GM12878 (cell line): ENCODE measurements around the gene CEP89. TPM values are rescaled to one million over a fixed set of nuclear protein-coding genes. Genes with fewer than 3 reads are reported as not detected.

Experiments
- ATAC-seq: fragments of 200-7000 bp; cut with Tn5 transposase; 3 replicates; pipeline ENCODE4 v1.9.1; 2020; ENCODE audit warnings: mild to moderate bottlenecking, moderate library complexity
- BruUV-seq: library from RNA; stranded (reverse); fragments of 400-500 nt; replicated peaks from 2 replicates; lab custom pipeline; 2021; lab: Mats Ljungman, UMichigan
- CTCF ChIA-PET: fragments of 300-600 bp; sonication (Branson Sonifier 250); formaldehyde crosslinking; extraction: SDS; loops from one replicate; lab custom pipeline; 2021; ENCODE audit warnings: inconsistent platforms; lab: Yijun Ruan, JAX
- POLR2A ChIA-PET: fragments of 350-600 bp; formaldehyde crosslinking; extraction: SDS; loops from one replicate; lab custom pipeline; 2021; ENCODE audit warnings: inconsistent platforms; lab: Charles Lee
- RAD21 ChIA-PET: fragments of 300-600 bp; sonication (Branson Sonifier 250); formaldehyde crosslinking; loops from one replicate; lab custom pipeline; 2023; ENCODE audit warnings: antibody characterized with exemption; ENCODE audit not compliant: unreplicated experiment; lab: Charles Lee
- SMC1A ChIA-PET: fragments of 300-600 bp; sonication (Branson Sonifier 250); formaldehyde crosslinking; loops from one replicate; lab custom pipeline; 2023; ENCODE audit not compliant: unreplicated experiment, uncharacterized antibody; lab: Charles Lee
- DNase-seq: peaks from one replicate; pipeline ENCODE4 v3.0.0-alpha.2; 2011; ENCODE audit warnings: low read depth, low spot score
- FAIRE-seq: peaks from 3 replicates; lab custom pipeline; 2011; peaks lifted over from hg19 to GRCh38; lab: Jason Lieb, UNC
- H2AFZ ChIP-seq: 2 replicates; pipeline ENCODE4 v1.6.0; 2011; ENCODE audit warnings: low read depth, low read length, control low read depth; ENCODE audit not compliant: control insufficient read depth
- H3K27ac ChIP-seq: 2 replicates; pipeline ENCODE4 v1.5.1; 2011; ENCODE audit warnings: control low read depth; ENCODE audit not compliant: control insufficient read depth, insufficient read depth
- H3K27me3 ChIP-seq, 2 experiments: replicated peaks in 1 of 2; 2 replicates each; pipeline versions ENCODE4 v1.6.0 to v1.6.1; 2011; ENCODE audit warnings: low read length in 1 of 2; ENCODE audit not compliant: control insufficient read depth in 2 of 2, insufficient read depth in 2 of 2
- H3K36me3 ChIP-seq, 2 experiments: 2 replicates each; pipeline ENCODE4 v1.5.1; 2011; ENCODE audit warnings: low read length in 1 of 2; ENCODE audit not compliant: control insufficient read depth in 2 of 2, insufficient read depth in 2 of 2
- H3K4me1 ChIP-seq: 2 replicates; pipeline ENCODE4 v1.6.1; 2011; ENCODE audit warnings: mild to moderate bottlenecking, low read length, moderate library complexity, mixed read lengths; ENCODE audit not compliant: control insufficient read depth, insufficient read depth
- H3K4me2 ChIP-seq: 2 replicates; pipeline ENCODE4 v1.6.0; 2011; ENCODE audit warnings: control low read depth; ENCODE audit not compliant: control insufficient read depth, insufficient read depth
- H3K4me3 ChIP-seq: fragments of 200-600 bp; sonication (generic); 2 replicates; pipeline ENCODE4 v1.5.1; 2016
- H3K79me2 ChIP-seq: 2 replicates; pipeline ENCODE4 v1.6.0; 2011; ENCODE audit warnings: low read length; ENCODE audit not compliant: control insufficient read depth, insufficient read depth
- H3K9ac ChIP-seq: 2 replicates; pipeline ENCODE4 v1.8.0; 2011; ENCODE audit warnings: low read length, control low read depth, mixed read lengths; ENCODE audit not compliant: control insufficient read depth, insufficient read depth
- H3K9me3 ChIP-seq: replicated peaks from 3 replicates; pipeline ENCODE4 v1.5.1; 2011; ENCODE audit warnings: mild to moderate bottlenecking, low read length; ENCODE audit not compliant: control insufficient read depth, insufficient read depth
- H4K20me1 ChIP-seq: 2 replicates; pipeline ENCODE4 v1.6.0; 2011; ENCODE audit not compliant: control insufficient read depth, insufficient read depth
- ATF3 ChIP-seq: IDR thresholded peaks from 2 replicates; pipeline ENCODE4 v1.6.1; 2011; ENCODE audit warnings: low read depth, mild to moderate bottlenecking, low read length, moderate library complexity, borderline replicate concordance; ENCODE audit errors: extremely low read depth
- BACH1 ChIP-seq: fragments of 450-650 bp; IDR thresholded peaks from 2 replicates; pipeline ENCODE4 v1.6.1; 2017; ENCODE audit warnings: mild to moderate bottlenecking, borderline replicate concordance
- CREM ChIP-seq: IDR thresholded peaks from 2 replicates; pipeline ENCODE4 v1.6.1; 2014; ENCODE audit warnings: antibody characterized with exemption, low read depth
- IKZF2 ChIP-seq, 2 experiments: fragments of 450-650 bp; IDR thresholded peaks; 2 replicates each; pipeline ENCODE4 v1.6.1; 2017; ENCODE audit warnings: mild to moderate bottlenecking in 2 of 2, moderate library complexity in 2 of 2
- MEF2B ChIP-seq: fragments of 450-650 bp; IDR thresholded peaks from 2 replicates; pipeline ENCODE4 v1.6.1; 2018; ENCODE audit warnings: mild to moderate bottlenecking, moderate library complexity; ENCODE audit not compliant: partially characterized antibody, poor library complexity, severe bottlenecking
- MTA2 ChIP-seq: fragments of 450-650 bp; IDR thresholded peaks from 2 replicates; pipeline ENCODE4 v1.6.1; 2016; ENCODE audit warnings: low read depth, mild to moderate bottlenecking, moderate library complexity
- NFYA ChIP-seq: IDR thresholded peaks from 2 replicates; pipeline ENCODE4 v1.6.1; 2011; ENCODE audit warnings: low read depth, mild to moderate bottlenecking, low read length, improper control_type of control experiment, borderline replicate concordance
- PAX5 ChIP-seq: IDR thresholded peaks from 2 replicates; pipeline ENCODE4 v1.6.1; 2011; ENCODE audit warnings: low read depth, low read length, borderline replicate concordance
- PBX3 ChIP-seq: IDR thresholded peaks from 2 replicates; pipeline ENCODE4 v1.6.1; 2011; ENCODE audit warnings: mild to moderate bottlenecking, low read depth, low read length, moderate library complexity; ENCODE audit not compliant: insufficient replicate concordance
- PKNOX1 ChIP-seq: fragments of 450-650 bp; IDR thresholded peaks from 2 replicates; pipeline ENCODE4 v1.6.1; 2016; ENCODE audit warnings: mild to moderate bottlenecking
- POLR2A ChIP-seq: IDR thresholded peaks from 2 replicates; pipeline ENCODE4 v1.6.1; 2011; ENCODE audit warnings: low read depth, mild to moderate bottlenecking, low read length
- PRDM15 ChIP-seq: fragments of 450-650 bp; formaldehyde crosslinking; IDR thresholded peaks from 2 replicates; pipeline ENCODE4 v1.4.0; 2020; ENCODE audit warnings: mild to moderate bottlenecking, moderate library complexity
- ZNF622 ChIP-seq: fragments of 450-650 bp; IDR thresholded peaks from 2 replicates; pipeline ENCODE4 v1.6.1; 2017; ENCODE audit warnings: mild to moderate bottlenecking, inconsistent platforms
- ZZZ3 ChIP-seq: IDR thresholded peaks from 2 replicates; pipeline ENCODE4 v1.6.1; 2011; ENCODE audit warnings: low read depth; ENCODE audit not compliant: control insufficient read depth, insufficient read length
- WGBS: methylation state at CpG from one replicate; pipeline ENCODE4 v1.1.6; 2016; ENCODE audit warnings: low lambda C conversion rate; ENCODE audit not compliant: insufficient replicate concordance, insufficient coverage; ENCODE audit errors: missing lambda C conversion rate; 5-methylcytosine and 5-hydroxymethylcytosine counted together
- in situ Hi-C: fragments of 300-500 bp; cut with MboI; formaldehyde crosslinking; loops from 9 replicates; pipeline ENCODE4 v1.14.3; 2018; ENCODE audit warnings: mixed read lengths
- intact Hi-C: fragments of 100-400 bp; cut with micrococcal nuclease; formaldehyde crosslinking; loops from one replicate; pipeline ENCODE4 v1.14.2; 2022; ENCODE audit not compliant: unreplicated experiment
- polyA plus RNA-seq, 11 experiments: library from polyadenylated mRNA; depleted of rRNA in 4 of 11; unstranded in 6 of 11; stranded (reverse) in 5 of 11; fragments of >200 nt; fragmentation: Nextera tagmentation in 4 of 11; fragmentation: Illumina TruSeq in 1 of 11; extraction: Ambion mirVana in 4 of 11; extraction: Trizol in 1 of 11; gene quantifications; 1 replicate in 1 of 11; 2 replicates in 10 of 11; pipeline versions ENCODE4 v1.2.1 to v1.2.3, GENCODE V29; 2011 to 2016; ENCODE audit warnings: inconsistent platforms in 2 of 11, missing spikeins in 2 of 11, low read depth in 1 of 11
- total RNA-seq, 4 experiments: library from RNA; depleted of rRNA in 3 of 4; stranded (reverse); fragments of >200 nt in 3 of 4; fragmentation: Illumina TruSeq in 1 of 4; extraction: Trizol in 1 of 4; gene quantifications; 2 replicates each; pipeline versions ENCODE4 v1.2.1 to v1.2.3, GENCODE V29; 2013 to 2021

Gene CEP89
- total and polyA plus RNA-seq, 10 of the 15 experiments (the other 5 are each of a cell fraction or from before 2014, with no cell fraction given) = 6.0 to 19.3 (median 10.2) TPM

- Histone ChIP-seq H3K27ac (no peak overlapping the region), H3K79me2 (no peaks in the 10 kb centered on the region), H3K36me3 (no peaks in the 10 kb centered on the region), H2AFZ (no peak overlapping the region)
- 51% methylated on average over 13 of the region's 13 CpGs for WGBS
- no peak for TF ChIP-seq CREM
- TF ChIP-seq ATF3 = no peak
- no peak for TF ChIP-seq ZZZ3
- no peak for TF ChIP-seq BACH1
- no peak for TF ChIP-seq IKZF2 (IDR thresholded peaks at IDR 0.05)
- no peak for TF ChIP-seq PRDM15
- no peak for TF ChIP-seq ZNF622
- no peak for TF ChIP-seq MTA2
- no peak for TF ChIP-seq PAX5
- no peak for TF ChIP-seq PBX3
- no peak for TF ChIP-seq PKNOX1
- no peak for TF ChIP-seq POLR2A
- TF ChIP-seq MEF2B = no peak
- TF ChIP-seq NFYA = no peak
- TF ChIP-seq, all 136 proteins: peak for 0
- no peaks in the 10 kb centered on the region for H3K4me1 ChIP-seq
- no peaks in the 10 kb centered on the region for H3K9me3 ChIP-seq
- H3K27me3 ChIP-seq = no peaks in the 10 kb centered on the region
- FAIRE-seq = no peak
- ChIA-PET CTCF (no interaction called here), POLR2A (no interaction called here), SMC1A (no interaction called here), RAD21 (no interaction called here)
- no TSS peak for BruUV-seq
- H3K4me3 ChIP-seq = no peak overlapping the region
- DNase-seq = no peak
- no peak for ATAC-seq
- H4K20me1 ChIP-seq = no peaks in the 10 kb centered on the region
- in situ Hi-C loops (no loop called here), intact Hi-C loops (no loop called here)
- H3K4me2 ChIP-seq = no peak overlapping the region
- no peak overlapping the region for H3K9ac ChIP-seq
Observed at GRCh38 chr19:32863841-32864240, 107.9 kb downstream of the CEP89 start.
